ENCODE results near the gene HOXA4.

The HOXA4 gene

GRCh38 chr7:27096768-27097514 lies 33.6 kb downstream of the HOXA4 start:
- H3K9me3 ChIP-seq (replicated peaks; ENCODE audit: insufficient read depth, low read length): no peaks in the 10 kb centered on the region
- H3K9ac ChIP-seq (ENCODE audit: low read length): peak overlapping the region; percentile 37; the same call in 1 of the 2 replicates
- no peaks in the 10 kb centered on the region for H4K20me1 ChIP-seq (ENCODE audit: insufficient read depth, low read length)
- TF ChIP-seq EZH2phosphoT487 (IDR thresholded peaks at IDR 0.05; ENCODE audit: low read length) (no peak), CTCF (IDR thresholded peaks at IDR 0.05; ENCODE audit: low read length) (no peak), EZH2 (optimal IDR thresholded peaks at IDR 0.05; ENCODE audit: low read depth, low read length) (no peak)
- H3K4me1 ChIP-seq (ENCODE audit: low read length): no peaks in the 10 kb centered on the region
- H3K36me3 ChIP-seq (replicated peaks; ENCODE audit: insufficient read depth, low read length): no peaks in the 10 kb centered on the region
- no peak for DNase-seq
- no peaks in the 10 kb centered on the region for H3F3A ChIP-seq (ENCODE audit: insufficient read depth, low read length)
- H2AFZ ChIP-seq (ENCODE audit: low read length): peak overlapping the region; percentile 95
- H3K79me2 ChIP-seq (ENCODE audit: low read length): no peaks in the 10 kb centered on the region
- peak overlapping the region; percentile 90 for H3K4me2 ChIP-seq (ENCODE audit: low read depth, low read length)
- H3K27me3 ChIP-seq (replicated peaks; ENCODE audit: insufficient read depth, low read length): peaks cover 16% of the 10 kb centered on the region
- H3K27ac ChIP-seq (ENCODE audit: low read length): no peak overlapping the region
- H3K9me2 ChIP-seq (replicated peaks; ENCODE audit: insufficient read depth, low read length): no peaks in the 10 kb centered on the region
- peak overlapping the region; percentile 94 for H3K4me3 ChIP-seq (ENCODE audit: low read length)

DNA sequence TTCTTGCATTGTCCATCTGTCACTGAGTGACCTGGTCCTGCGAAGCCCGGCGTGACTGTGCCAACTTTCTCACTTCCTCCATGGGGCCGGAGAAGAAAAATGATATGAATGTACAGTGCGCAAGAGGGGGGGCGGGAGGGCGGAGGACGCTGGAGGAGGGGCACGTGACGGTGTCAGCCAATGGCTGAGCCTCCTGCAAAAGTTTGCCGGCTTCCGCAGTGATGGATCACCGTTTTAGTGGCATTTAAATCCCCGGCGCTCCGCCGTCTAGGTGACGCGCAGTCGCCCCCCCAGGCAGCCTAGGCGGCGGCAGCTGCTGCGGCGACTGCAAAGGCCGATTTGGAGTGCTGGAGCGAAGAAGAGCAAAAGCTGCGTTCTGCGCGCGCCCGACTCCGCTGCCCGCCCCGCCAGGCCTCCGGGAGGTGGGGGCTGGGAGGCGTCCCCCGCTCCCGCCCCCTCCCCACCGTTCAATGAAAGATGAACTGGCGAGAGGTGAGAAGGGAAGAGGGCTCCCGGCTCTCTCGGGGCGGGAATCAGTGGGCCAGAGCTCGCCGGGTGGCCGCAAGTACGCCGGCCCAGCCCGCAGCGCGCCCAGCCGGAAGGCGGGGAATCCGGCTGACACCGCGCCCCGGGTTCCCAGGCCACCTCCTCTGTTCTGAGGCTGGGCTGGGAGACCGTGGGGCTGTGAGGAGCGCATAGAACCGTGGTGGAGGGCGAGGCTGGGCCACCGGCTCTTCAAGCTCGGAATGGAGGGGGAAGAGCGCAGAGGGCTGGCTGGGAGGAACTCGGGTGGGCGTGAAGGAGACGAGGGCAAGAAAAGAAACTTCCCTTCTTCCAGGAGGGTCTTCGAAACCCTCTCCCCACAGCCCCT lies 34.4 kb downstream of the HOXA4 start, which contains the start of gene HOXA1:
Gene HOXA1, minus strand, starts transcription at position 104 of the 871 bp plus-strand sequence. Its CDS starts 88 bp downstream, at position 16.
- Histone ChIP-seq H3K4me3 (ENCODE audit: low read length) (peak within 1 kb of the TSS; percentile 94), H3K9me2 (replicated peaks; ENCODE audit: insufficient read depth, low read length) (no peaks in the 10 kb centered on the region), H3K9me3 (replicated peaks; ENCODE audit: insufficient read depth, low read length) (no peaks in the 10 kb centered on the region), H3K79me2 (ENCODE audit: low read length) (no peaks in the 10 kb centered on the region), H3K4me1 (ENCODE audit: low read length) (no peaks in the 10 kb centered on the region), H4K20me1 (ENCODE audit: insufficient read depth, low read length) (no peaks in the 10 kb centered on the region), H2AFZ (ENCODE audit: low read length) (peak within 1 kb of the TSS; percentile 95), H3K4me2 (ENCODE audit: low read depth, low read length) (peak within 1 kb of the TSS; percentile 90), H3K9ac (ENCODE audit: low read length) (peak within 1 kb of the TSS; percentile 37; the same call in 1 of the 2 replicates), H3K36me3 (replicated peaks; ENCODE audit: insufficient read depth, low read length) (no peaks in the 10 kb centered on the region), H3K27ac (ENCODE audit: low read length) (no peak within 1 kb of the TSS), H3K27me3 (replicated peaks; ENCODE audit: insufficient read depth, low read length) (peaks cover 16% of the 10 kb centered on the region), H3F3A (ENCODE audit: insufficient read depth, low read length) (no peaks in the 10 kb centered on the region)
- peak; percentile 75 for DNase-seq
- TF ChIP-seq CTCF (IDR thresholded peaks at IDR 0.05; ENCODE audit: low read length) (no peak), EZH2phosphoT487 (IDR thresholded peaks at IDR 0.05; ENCODE audit: low read length) (no peak), EZH2 (optimal IDR thresholded peaks at IDR 0.05; ENCODE audit: low read depth, low read length) (no peak)

- peak overlapping the region; percentile 90 for H3K4me2 ChIP-seq (ENCODE audit: low read depth, low read length)
Observed at GRCh38 chr7:27095050-27095896, 35.3 kb downstream of the HOXA4 start.

More at GRCh38 chr7:27095050-27095896, 35.3 kb downstream of the HOXA4 start:
- H4K20me1 ChIP-seq (ENCODE audit: insufficient read depth, low read length): no peaks in the 10 kb centered on the region
- H3K27me3 ChIP-seq (replicated peaks; ENCODE audit: insufficient read depth, low read length): peaks cover 16% of the 10 kb centered on the region
- H3K9ac ChIP-seq (ENCODE audit: low read length): no peak overlapping the region
- H3K36me3 ChIP-seq (replicated peaks; ENCODE audit: insufficient read depth, low read length): no peaks in the 10 kb centered on the region
- no peaks in the 10 kb centered on the region for H3F3A ChIP-seq (ENCODE audit: insufficient read depth, low read length)
- TF ChIP-seq EZH2 (optimal IDR thresholded peaks at IDR 0.05; ENCODE audit: low read depth, low read length) (no peak), EZH2phosphoT487 (IDR thresholded peaks at IDR 0.05; ENCODE audit: low read length) (no peak), CTCF (IDR thresholded peaks at IDR 0.05; ENCODE audit: low read length) (no peak)
- 0 out of 2 replicates have a peak overlapping the region, but pooled peaks have one; percentile 48 for H2AFZ ChIP-seq (ENCODE audit: low read length)
- no peaks in the 10 kb centered on the region for H3K79me2 ChIP-seq (ENCODE audit: low read length)
- no peaks in the 10 kb centered on the region for H3K9me3 ChIP-seq (replicated peaks; ENCODE audit: insufficient read depth, low read length)
- peak overlapping the region; percentile 94; the same call in 1 of the 2 replicates for H3K4me3 ChIP-seq (ENCODE audit: low read length)
- no peak overlapping the region for H3K27ac ChIP-seq (ENCODE audit: low read length)
- no peaks in the 10 kb centered on the region for H3K9me2 ChIP-seq (replicated peaks; ENCODE audit: insufficient read depth, low read length)
- no peak for DNase-seq
- H3K4me1 ChIP-seq (ENCODE audit: low read length): no peaks in the 10 kb centered on the region
